IMR-90 (cell line): ENCODE measurements around the gene C5AR1. TPM values are rescaled to one million over a fixed set of nuclear protein-coding genes. Genes with fewer than 3 reads are reported as not detected.
A peak's percentile ranks its signal among the peaks of the same experiment; 100 is the strongest.

ENCODE experiments used
- ATAC-seq: fragments of 200-7000 bp; cut with Tn5 transposase; 2 replicates; pipeline ENCODE4 v1.9.1; 2020; ENCODE audit warnings: low read depth, mild to moderate bottlenecking, moderate library complexity
- BruUV-seq: library from RNA; stranded (reverse); fragments of 400-500 nt; replicated peaks from 2 replicates; lab custom pipeline; 2021; lab: Mats Ljungman, UMichigan
- CTCF ChIA-PET: fragments of 300-600 bp; formaldehyde crosslinking; extraction: SDS; loops from one replicate; lab custom pipeline; 2021; ENCODE audit warnings: antibody characterized with exemption; lab: Yijun Ruan, JAX
- POLR2A ChIA-PET: fragments of 300-600 bp; sonication (Branson Sonifier 250); formaldehyde crosslinking; loops from one replicate; lab custom pipeline; 2022; ENCODE audit warnings: antibody characterized with exemption; ENCODE audit not compliant: unreplicated experiment; lab: Charles Lee
- DNase-seq: peaks from one replicate; pipeline ENCODE4 v3.0.0; 2013
- H2AFZ ChIP-seq: replicated peaks from 2 replicates; pipeline ENCODE3; 2013; ENCODE audit warnings: low read length, mild to moderate bottlenecking; ENCODE audit not compliant: poor library complexity
- H2AK5ac ChIP-seq: 2 replicates; pipeline ENCODE4 v1.6.1; 2013; ENCODE audit warnings: low read depth, low read length, inconsistent platforms
- H2AK9ac ChIP-seq: replicated peaks from 2 replicates; pipeline ENCODE3; 2013; ENCODE audit warnings: mild to moderate bottlenecking, low read depth, low read length, moderate library complexity; ENCODE audit not compliant: poor library complexity
- H2BK120ac ChIP-seq: 2 replicates; pipeline ENCODE4 v1.6.1; 2013; ENCODE audit warnings: low read depth, low read length, inconsistent platforms
- H2BK15ac ChIP-seq: 3 replicates; pipeline ENCODE4 v1.6.1; 2013; ENCODE audit warnings: low read depth, low read length, inconsistent platforms
- H2BK20ac ChIP-seq: 2 replicates; pipeline ENCODE4 v1.6.1; 2013; ENCODE audit warnings: low read depth, mild to moderate bottlenecking, inconsistent platforms, low read length, moderate library complexity
- H2BK5ac ChIP-seq: 2 replicates; pipeline ENCODE4 v1.6.1; 2013; ENCODE audit warnings: mild to moderate bottlenecking, low read depth, low read length, inconsistent platforms; ENCODE audit not compliant: poor library complexity, severe bottlenecking
- H3K14ac ChIP-seq: replicated peaks from 2 replicates; pipeline ENCODE4 v1.6.1; 2013; ENCODE audit warnings: low read depth, low read length, inconsistent platforms
- H3K18ac ChIP-seq: 2 replicates; pipeline ENCODE4 v1.6.1; 2013; ENCODE audit warnings: low read depth, low read length, control low read depth
- H3K23ac ChIP-seq: 2 replicates; pipeline ENCODE4 v1.6.1; 2013; ENCODE audit warnings: low read depth, low read length, inconsistent platforms
- H3K27ac ChIP-seq: 2 replicates; pipeline ENCODE4 v1.5.1; 2013; ENCODE audit warnings: mild to moderate bottlenecking, control low read depth, low read length; ENCODE audit not compliant: insufficient read depth
- H3K27me3 ChIP-seq: 2 replicates; pipeline ENCODE4 v1.6.1; 2013; ENCODE audit warnings: low read length; ENCODE audit not compliant: control insufficient read depth, insufficient read depth
- H3K36me3 ChIP-seq: 2 replicates; pipeline ENCODE4 v1.6.1; 2013; ENCODE audit warnings: low read length, mixed read lengths; ENCODE audit not compliant: control insufficient read depth, insufficient read depth
- H3K4ac ChIP-seq: 2 replicates; pipeline ENCODE4 v1.6.1; 2013; ENCODE audit warnings: low read depth, low read length, inconsistent platforms
- H3K4me1 ChIP-seq: 2 replicates; pipeline ENCODE4 v1.6.1; 2013; ENCODE audit warnings: low read length, mixed read lengths; ENCODE audit not compliant: control insufficient read depth, insufficient read depth
- H3K4me2 ChIP-seq: 2 replicates; pipeline ENCODE4 v1.6.1; 2013; ENCODE audit warnings: low read depth, mild to moderate bottlenecking, control low read depth, low read length, moderate library complexity
- H3K4me3 ChIP-seq: 2 replicates; pipeline ENCODE4 v1.5.1; 2013; ENCODE audit warnings: low read depth, mild to moderate bottlenecking, control low read depth, low read length, moderate library complexity; ENCODE audit not compliant: insufficient read depth
- H3K56ac ChIP-seq: 2 replicates; pipeline ENCODE4 v1.6.1; 2013; ENCODE audit warnings: low read length, inconsistent platforms; ENCODE audit not compliant: insufficient read depth; ENCODE audit errors: extremely low read depth
- H3K79me1 ChIP-seq, 2 experiments: 2 replicates each; pipeline ENCODE4 v1.6.1; 2013; ENCODE audit warnings: low read length in 2 of 2, inconsistent platforms in 1 of 2, low read depth in 1 of 2
- H3K9ac ChIP-seq: 2 replicates; pipeline ENCODE4 v1.6.1; 2013; ENCODE audit warnings: low read depth, low read length, control low read depth
- H3K9me1 ChIP-seq: 2 replicates; pipeline ENCODE4 v1.6.1; 2013; ENCODE audit warnings: low read length, inconsistent platforms; ENCODE audit not compliant: insufficient read depth
- H3K9me3 ChIP-seq: 2 replicates; pipeline ENCODE4 v1.6.1; 2013; ENCODE audit warnings: low read length; ENCODE audit not compliant: control insufficient read depth, insufficient read depth
- H4K20me1 ChIP-seq: 2 replicates; pipeline ENCODE4 v1.6.1; 2013; ENCODE audit warnings: low read length, inconsistent platforms; ENCODE audit not compliant: insufficient read depth
- H4K5ac ChIP-seq: 2 replicates; pipeline ENCODE4 v1.6.1; 2013; ENCODE audit warnings: mild to moderate bottlenecking, low read depth, low read length, control low read depth
- H4K8ac ChIP-seq, 2 experiments: 2 replicates each; pipeline ENCODE4 v1.6.1; 2013; ENCODE audit warnings: low read depth in 2 of 2, low read length in 2 of 2, control low read depth in 1 of 2, inconsistent platforms in 1 of 2
- H4K91ac ChIP-seq: 2 replicates; pipeline ENCODE4 v1.6.1; 2013; ENCODE audit warnings: low read depth, low read length, inconsistent platforms; ENCODE audit not compliant: insufficient read depth
- CEBPB ChIP-seq: IDR thresholded peaks from 2 replicates; pipeline ENCODE4 v1.6.1; 2012; ENCODE audit warnings: low read depth, low read length, improper control_type of control experiment
- CHD1 ChIP-seq: IDR thresholded peaks from 2 replicates; pipeline ENCODE4 v1.6.1; 2012; ENCODE audit warnings: low read depth, low read length, improper control_type of control experiment
- CTCF ChIP-seq: conservative IDR thresholded peaks from 2 replicates; pipeline ENCODE4 v1.5.1; 2012; ENCODE audit warnings: mild to moderate bottlenecking, low read depth, low read length, improper control_type of control experiment
- MAFK ChIP-seq: IDR thresholded peaks from 2 replicates; pipeline ENCODE4 v1.6.1; 2012; ENCODE audit warnings: low read depth, low read length, improper control_type of control experiment
- MAZ ChIP-seq: IDR thresholded peaks from 2 replicates; pipeline ENCODE4 v1.6.1; 2012; ENCODE audit warnings: low read depth, mild to moderate bottlenecking, low read length, improper control_type of control experiment, moderate library complexity, borderline replicate concordance
- RAD21 ChIP-seq: IDR thresholded peaks from 2 replicates; pipeline ENCODE4 v1.6.1; 2012; ENCODE audit warnings: low read length, improper control_type of control experiment
- RCOR1 ChIP-seq: IDR thresholded peaks from 2 replicates; pipeline ENCODE4 v1.6.1; 2012; ENCODE audit warnings: mild to moderate bottlenecking, low read length, improper control_type of control experiment; ENCODE audit not compliant: insufficient replicate concordance
- RFX5 ChIP-seq: IDR thresholded peaks from 2 replicates; pipeline ENCODE4 v1.8.0; 2012; ENCODE audit warnings: low read depth, mild to moderate bottlenecking, low read length, moderate library complexity
- SMC3 ChIP-seq: fragments of 150-350 bp; IDR thresholded peaks from 2 replicates; pipeline ENCODE4 v1.6.1; 2016; ENCODE audit warnings: low read depth, mild to moderate bottlenecking, antibody characterized with exemption, low read length, moderate library complexity
- USF2 ChIP-seq: fragments of 150-350 bp; IDR thresholded peaks from 2 replicates; pipeline ENCODE4 v1.6.1; 2017; ENCODE audit warnings: mild to moderate bottlenecking, antibody characterized with exemption, low read length, low read depth
- WGBS, 2 experiments: methylation state at CpG; one replicate each; pipeline versions ENCODE4 v1.1.5 to v1.1.7; 2013; ENCODE audit warnings: missing lambda C conversion rate in 2 of 2; ENCODE audit not compliant: insufficient read length in 1 of 2; ENCODE audit errors: extremely low coverage in 2 of 2; 5-methylcytosine and 5-hydroxymethylcytosine counted together
- dilution Hi-C: fragments of 300-500 bp; cut with HindIII; formaldehyde crosslinking; loops from one replicate; pipeline ENCODE4 v1.14.3; 2018; ENCODE audit warnings: low sequenced_read_pairs; ENCODE audit not compliant: unreplicated experiment
- in situ Hi-C: fragments of 300-500 bp; cut with MboI; formaldehyde crosslinking; loops from 3 replicates; pipeline ENCODE4 v1.14.3; 2019; ENCODE audit warnings: low sequenced_read_pairs, inconsistent platforms, mixed read lengths
- intact Hi-C: fragments of 100-400 bp; cut with micrococcal nuclease; formaldehyde crosslinking; loops from 2 replicates; pipeline ENCODE4 v1.10.0; 2022
- polyA plus RNA-seq, 3 experiments: library from polyadenylated mRNA; depleted of rRNA; stranded (reverse); fragments of >200 nt; gene quantifications; 2 replicates each; pipeline ENCODE4 v1.2.3, GENCODE V29; 2012; ENCODE audit warnings: low replicate concordance in 1 of 3
- total RNA-seq: library from RNA; depleted of rRNA; stranded (reverse); fragments of >200 nt; gene quantifications from 2 replicates; pipeline ENCODE4 v1.2.3, GENCODE V29; 2012
- TF ChIP-seq, protein P1 (sequence below): fragments of 150-350 bp; IDR thresholded peaks from 2 replicates; pipeline ENCODE4 v1.6.1; 2016; ENCODE audit warnings: low read depth, mild to moderate bottlenecking, low read length, moderate library complexity, borderline replicate concordance

C5AR1 gene
- total and polyA plus RNA-seq, 2 of the 4 experiments (the other 2 are of a cell fraction): under 0.01 to 1.0 TPM

- Histone ChIP-seq H2AK5ac (no peak overlapping the region; the same call in 1 of the 2 replicates), H2AFZ (no peak overlapping the region), H3K27me3 (peaks cover 8% of the 10 kb centered on the region), H3K9ac (no peak overlapping the region), H3K4ac (no peak overlapping the region), H4K5ac (no peak overlapping the region), H4K8ac (no peak overlapping the region), H4K91ac (no peak overlapping the region), H3K36me3 (no peaks in the 10 kb centered on the region), H3K4me3 (no peak overlapping the region), H3K56ac (no peak overlapping the region), H3K23ac (no peak overlapping the region), H2AK9ac (peak overlapping the region; percentile 19), H3K14ac (no peak overlapping the region), H2BK20ac (no peak overlapping the region), H4K20me1 (no peaks in the 10 kb centered on the region), H3K9me3 (peaks cover 2% of the 10 kb centered on the region), H3K27ac (no peak overlapping the region), H3K79me1 (no peaks in the 10 kb centered on the region), H2BK120ac (no peak overlapping the region), H3K4me2 (no peak overlapping the region), H2BK5ac (no peak overlapping the region), H3K4me1 (no peaks in the 10 kb centered on the region), H2BK15ac (no peak overlapping the region), H3K18ac (no peak overlapping the region), H3K9me1 (0 out of 2 replicates have a peak, but pooled peaks cover 3% of the 10 kb centered on the region)
- ChIA-PET POLR2A (no interaction called here), CTCF (interaction anchor here (1.0 kb wide), 1 partner anchor 25 kb away, joined by 3 read pairs; the partner anchor contains the start of gene DHX34)
- BruUV-seq: no TSS peak
- 90% methylated on average over 6 of the region's 12 CpGs; no CpG with 5 or more reads in 1 of the 2 experiments for WGBS, 2 experiments
- dilution Hi-C loops (no loop called here), intact Hi-C loops (no loop called here), in situ Hi-C loops (no loop called here)
- DNase-seq (no peak), ATAC-seq (no peak)
- TF ChIP-seq RCOR1: no peak
- TF ChIP-seq MAZ: no peak
- TF ChIP-seq CEBPB: no peak
- no peak for TF ChIP-seq SMC3
- TF ChIP-seq CTCF: no peak
- TF ChIP-seq USF2: no peak
- no peak for TF ChIP-seq RFX5
- TF ChIP-seq RAD21: no peak
- TF ChIP-seq, protein P1, sequence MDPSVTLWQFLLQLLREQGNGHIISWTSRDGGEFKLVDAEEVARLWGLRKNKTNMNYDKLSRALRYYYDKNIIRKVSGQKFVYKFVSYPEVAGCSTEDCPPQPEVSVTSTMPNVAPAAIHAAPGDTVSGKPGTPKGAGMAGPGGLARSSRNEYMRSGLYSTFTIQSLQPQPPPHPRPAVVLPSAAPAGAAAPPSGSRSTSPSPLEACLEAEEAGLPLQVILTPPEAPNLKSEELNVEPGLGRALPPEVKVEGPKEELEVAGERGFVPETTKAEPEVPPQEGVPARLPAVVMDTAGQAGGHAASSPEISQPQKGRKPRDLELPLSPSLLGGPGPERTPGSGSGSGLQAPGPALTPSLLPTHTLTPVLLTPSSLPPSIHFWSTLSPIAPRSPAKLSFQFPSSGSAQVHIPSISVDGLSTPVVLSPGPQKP: no peak
- TF ChIP-seq MAFK: no peak
- TF ChIP-seq CHD1: no peak
Observed at GRCh38 chr19:47323872-47324271, 14.2 kb downstream of the C5AR1 start.
